Stimulated activated naive CD8-positive, alpha-beta T cell treated with anti-CD3 and anti-CD28 coated beads, Interleukin-15, amount 100 ng/mL, for 72 hours (primary cell): Measurements from ENCODE around the gene ITGAV.

Experiments
- ATAC-seq: fragments of 150-1000 bp; cut with Tn5 transposase; 2 replicates; pipeline ENCODE4 v1.10.0; 2021; ENCODE audit warnings: mild to moderate bottlenecking, moderate library complexity
- DNase-seq, 2 donors: peaks; one replicate each; pipeline ENCODE4 v3.0.0; 2021 to 2022
- H3K27ac Mint-ChIP-seq, 2 donors: one replicate each; pipeline ENCODE4 v1.8.0; 2022; ENCODE audit warnings: mild to moderate bottlenecking in 2 of 2, mixed read lengths in 2 of 2, moderate library complexity in 2 of 2
- H3K27me3 Mint-ChIP-seq: one replicate; pipeline ENCODE4 v1.8.0; 2022; ENCODE audit warnings: mixed read lengths
- H3K4me1 Mint-ChIP-seq: one replicate; pipeline ENCODE4 v1.8.0; 2022; ENCODE audit warnings: mild to moderate bottlenecking, mixed read lengths
- H3K4me3 Mint-ChIP-seq, 2 donors: one replicate each; pipeline ENCODE4 v1.8.0; 2022; ENCODE audit warnings: mild to moderate bottlenecking in 2 of 2, mixed read lengths in 2 of 2, moderate library complexity in 1 of 2
- H3K9me3 Mint-ChIP-seq, 2 donors: one replicate each; pipeline ENCODE4 v1.8.0; 2022; ENCODE audit warnings: mixed read lengths in 2 of 2

Gene ITGAV

DNA sequence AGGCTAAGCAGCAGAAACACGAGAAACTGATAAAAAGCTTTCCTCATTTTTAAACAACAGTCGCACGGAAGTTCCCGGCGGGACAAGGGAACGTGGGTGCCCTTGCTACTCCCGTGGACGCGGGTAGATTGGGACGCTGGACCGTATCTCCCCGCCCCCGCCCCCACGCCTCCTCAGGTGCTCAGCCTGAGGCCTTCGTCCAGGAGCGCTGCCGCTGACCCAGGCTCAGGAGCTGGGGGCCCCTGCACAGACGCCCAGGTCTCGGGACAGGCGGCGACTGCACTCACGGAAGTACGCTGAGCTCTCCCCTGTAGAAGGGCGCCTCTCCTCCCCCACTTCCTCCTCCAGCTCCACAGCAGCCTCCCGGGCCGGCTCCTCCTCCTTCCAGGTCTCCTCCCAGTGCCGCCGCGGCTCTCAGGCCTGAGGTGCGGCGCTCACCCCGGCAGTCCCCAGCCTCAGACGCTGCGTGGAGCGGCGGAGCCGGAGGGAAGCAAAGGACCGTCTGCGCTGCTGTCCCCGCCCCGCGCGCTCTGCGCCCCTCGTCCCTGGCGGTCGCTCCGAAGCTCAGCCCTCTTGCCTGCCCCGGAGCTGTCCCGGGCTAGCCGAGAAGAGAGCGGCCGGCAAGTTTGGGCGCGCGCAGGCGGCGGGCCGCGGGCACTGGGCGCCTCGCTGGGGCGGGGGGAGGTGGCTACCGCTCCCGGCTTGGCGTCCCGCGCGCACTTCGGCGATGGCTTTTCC, at the start of gene ITGAV:
Gene ITGAV (plus strand): TSS at position 445 of the 738 bp plus-strand sequence. CDS start 283 bp downstream, at position 728.
- ATAC-seq (peak; percentile 96), DNase-seq (peak; percentile 84 to 88)
- peak within 1 kb of the TSS; percentile 84 to 94 for H3K27ac Mint-ChIP-seq
- H3K4me3 Mint-ChIP-seq, result peak within 1 kb of the TSS; percentile 77 to 89
- H3K4me1 Mint-ChIP-seq, result peaks cover 24% of the 10 kb centered on the region
- no peaks in the 10 kb centered on the region for H3K9me3 Mint-ChIP-seq
- no peaks in the 10 kb centered on the region for H3K27me3 Mint-ChIP-seq

- Mint-ChIP-seq H3K4me3 (no peak overlapping the region), H3K27ac (no peak overlapping the region), H3K4me1 (no peaks in the 10 kb centered on the region), H3K9me3 (no peaks in the 10 kb centered on the region), H3K27me3 (no peaks in the 10 kb centered on the region)
- ATAC-seq, result no peak
- no peak for DNase-seq
Observed at GRCh38 chr2:186540941-186541340, 48.9 kb upstream of the ITGAV start.

DNA sequence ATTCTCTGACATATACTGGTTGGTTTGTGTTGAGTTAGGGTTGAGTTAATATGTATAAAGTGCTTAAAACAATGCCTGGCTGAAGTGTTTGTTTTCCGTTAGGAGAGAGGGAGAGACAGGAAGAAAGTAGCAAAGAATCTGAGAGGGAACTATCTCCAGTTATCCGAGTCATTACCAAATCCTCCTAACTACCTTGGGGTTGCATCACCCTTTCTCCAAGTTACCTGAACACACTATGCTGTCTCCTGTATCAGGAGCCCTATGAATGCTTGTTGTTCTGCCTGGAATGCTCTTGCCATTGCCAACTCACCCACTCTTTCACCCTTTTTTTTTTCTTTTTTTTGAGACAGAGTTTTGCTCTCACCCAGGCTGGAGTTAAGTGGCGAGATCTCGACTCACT, 47.9 kb upstream of the ITGAV start:
- H3K27ac Mint-ChIP-seq, result no peak overlapping the region
- DNase-seq, result no peak
- H3K4me1 Mint-ChIP-seq, result no peaks in the 10 kb centered on the region
- H3K27me3 Mint-ChIP-seq, result no peaks in the 10 kb centered on the region
- ATAC-seq, result no peak
- H3K4me3 Mint-ChIP-seq, result no peak overlapping the region
- no peaks in the 10 kb centered on the region for H3K9me3 Mint-ChIP-seq

- ATAC-seq, result no peak
- no peaks in the 10 kb centered on the region for H3K9me3 Mint-ChIP-seq
- H3K4me1 Mint-ChIP-seq, result no peaks in the 10 kb centered on the region
- H3K27me3 Mint-ChIP-seq, result no peaks in the 10 kb centered on the region
- no peak overlapping the region for H3K27ac Mint-ChIP-seq
- DNase-seq, result no peak
- H3K4me3 Mint-ChIP-seq, result no peak overlapping the region
Observed at GRCh38 chr2:186543561-186544131, 46.2 kb upstream of the ITGAV start.

GRCh38 chr2:186544255-186544675, 45.6 kb upstream of the ITGAV start:
- no peaks in the 10 kb centered on the region for H3K9me3 Mint-ChIP-seq

GRCh38 chr2:186546846-186547245, 43.0 kb upstream of the ITGAV start:
- Mint-ChIP-seq H3K9me3 (no peaks in the 10 kb centered on the region), H3K4me3 (no peak overlapping the region), H3K27ac (no peak overlapping the region), H3K4me1 (no peaks in the 10 kb centered on the region), H3K27me3 (peaks cover 10% of the 10 kb centered on the region)
- ATAC-seq (no peak), DNase-seq (no peak)

More at GRCh38 chr2:186544255-186544675, 45.6 kb upstream of the ITGAV start:
- Mint-ChIP-seq H3K4me3 (no peak overlapping the region), H3K4me1 (no peaks in the 10 kb centered on the region), H3K27ac (no peak overlapping the region), H3K27me3 (no peaks in the 10 kb centered on the region)
- DNase-seq (no peak), ATAC-seq (no peak)

GRCh38 chr2:186551323-186552050, 38.4 kb upstream of the ITGAV start:
- H3K9me3 Mint-ChIP-seq, result no peaks in the 10 kb centered on the region
- H3K4me3 Mint-ChIP-seq, result no peak overlapping the region
- H3K27me3 Mint-ChIP-seq, result peaks cover 10% of the 10 kb centered on the region
- H3K4me1 Mint-ChIP-seq, result no peaks in the 10 kb centered on the region
- ATAC-seq, result no peak
- H3K27ac Mint-ChIP-seq, result no peak overlapping the region
- DNase-seq, result no peak

GRCh38 chr2:186554429-186554828, 35.4 kb upstream of the ITGAV start:
- no peak for ATAC-seq
- Mint-ChIP-seq H3K27me3 (peaks cover 10% of the 10 kb centered on the region), H3K4me1 (no peaks in the 10 kb centered on the region), H3K4me3 (no peak overlapping the region), H3K9me3 (no peaks in the 10 kb centered on the region), H3K27ac (no peak overlapping the region)
- DNase-seq, result no peak

- Mint-ChIP-seq H3K27ac (no peak overlapping the region), H3K4me1 (no peaks in the 10 kb centered on the region), H3K4me3 (no peak overlapping the region), H3K9me3 (no peaks in the 10 kb centered on the region), H3K27me3 (peaks cover 5% of the 10 kb centered on the region)
- no peak for DNase-seq
- ATAC-seq, result no peak
Observed at GRCh38 chr2:186554850-186555671, 34.8 kb upstream of the ITGAV start.

GRCh38 chr2:186558512-186559276, 31.2 kb upstream of the ITGAV start:
- Mint-ChIP-seq H3K27ac (no peak overlapping the region), H3K27me3 (no peaks in the 10 kb centered on the region), H3K4me1 (no peaks in the 10 kb centered on the region), H3K4me3 (no peak overlapping the region), H3K9me3 (no peaks in the 10 kb centered on the region)
- DNase-seq (no peak), ATAC-seq (no peak)

- ATAC-seq, result no peak
- H3K4me1 Mint-ChIP-seq, result no peaks in the 10 kb centered on the region
Observed at GRCh38 chr2:186559370-186559769, 30.5 kb upstream of the ITGAV start.

DNA sequence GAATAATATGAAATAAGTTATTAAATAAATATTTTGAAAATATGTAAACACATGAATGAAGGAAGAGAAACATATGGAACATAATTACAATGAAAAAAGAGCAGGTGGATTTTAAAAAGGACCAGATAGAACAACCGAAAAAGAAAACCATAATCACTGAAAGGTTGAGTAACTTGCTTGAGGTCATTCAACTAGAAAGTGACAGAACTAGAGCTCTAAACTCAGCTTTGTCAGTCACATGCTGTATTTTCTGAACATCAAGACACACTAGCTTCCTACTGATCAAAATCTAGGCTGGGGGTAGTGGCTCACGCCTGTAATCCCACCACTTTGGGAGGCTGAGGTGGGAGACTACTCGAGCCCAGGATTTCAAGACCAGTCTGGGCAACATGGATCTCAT, 30.0 kb upstream of the ITGAV start:
- ATAC-seq, result no peak
- Mint-ChIP-seq H3K27ac (no peak overlapping the region), H3K4me1 (no peaks in the 10 kb centered on the region), H3K9me3 (no peaks in the 10 kb centered on the region), H3K27me3 (peaks cover 3% of the 10 kb centered on the region), H3K4me3 (no peak overlapping the region)
- DNase-seq, result no peak

More at GRCh38 chr2:186559370-186559769, 30.5 kb upstream of the ITGAV start:
- DNase-seq, result no peak
- Mint-ChIP-seq H3K27me3 (no peaks in the 10 kb centered on the region), H3K4me3 (no peak overlapping the region), H3K9me3 (no peaks in the 10 kb centered on the region), H3K27ac (no peak overlapping the region)

DNA sequence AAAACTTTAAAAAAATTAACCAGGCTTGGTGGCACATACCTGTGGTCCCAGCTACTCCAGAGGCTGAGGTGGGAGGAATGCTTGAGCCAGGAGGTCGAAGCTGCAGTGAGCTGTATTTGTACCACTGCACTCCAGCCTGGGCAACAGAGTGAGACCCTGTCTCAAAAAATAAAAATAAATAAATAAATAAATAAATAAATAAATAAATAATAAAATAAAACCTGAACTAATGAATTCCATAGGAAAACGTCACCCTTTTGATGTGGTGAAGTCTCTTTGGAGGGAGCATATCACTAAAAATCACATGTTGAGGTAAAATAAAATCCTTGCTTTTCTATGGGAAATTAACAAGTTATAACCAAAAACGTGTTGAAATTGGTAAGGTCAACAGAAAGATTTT, 29.6 kb upstream of the ITGAV start:
- Mint-ChIP-seq H3K4me1 (no peaks in the 10 kb centered on the region), H3K9me3 (no peaks in the 10 kb centered on the region), H3K4me3 (no peak overlapping the region), H3K27me3 (peaks cover 7% of the 10 kb centered on the region), H3K27ac (no peak overlapping the region)
- DNase-seq (no peak), ATAC-seq (no peak)

DNA sequence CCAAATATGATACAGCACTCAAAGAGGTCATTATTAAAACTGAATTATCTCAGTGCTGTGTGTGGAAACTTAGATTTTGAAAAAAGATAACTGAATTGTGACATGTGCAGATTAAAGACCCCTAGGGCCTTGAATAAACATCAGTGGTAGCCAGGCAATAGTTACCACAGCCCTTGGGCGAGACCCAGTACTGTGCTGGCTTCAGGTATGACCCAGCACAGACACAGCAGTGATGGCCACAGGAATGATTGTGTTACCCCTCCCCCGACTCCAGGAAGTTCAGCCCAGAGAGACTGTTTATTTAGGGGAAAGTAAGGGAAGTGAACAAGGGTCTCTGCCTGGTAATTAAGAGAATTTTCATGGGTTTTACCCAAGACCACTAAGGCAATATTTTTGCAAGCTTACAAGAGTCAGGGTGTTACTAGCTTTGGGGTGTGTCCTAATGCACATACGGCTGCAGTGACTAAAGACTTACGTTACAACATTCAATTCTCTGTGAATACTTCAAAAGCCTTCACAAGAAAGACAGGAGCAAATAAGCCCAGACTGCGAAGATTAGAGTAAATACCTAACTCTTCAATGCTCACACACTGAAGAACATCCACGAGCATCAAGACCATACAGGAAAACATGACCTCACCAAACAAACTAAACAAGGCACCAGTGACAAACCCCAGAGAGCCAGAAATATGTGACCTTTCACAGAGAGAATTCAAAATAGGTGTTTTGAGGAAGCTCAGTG, 28.2 kb upstream of the ITGAV start:
- Mint-ChIP-seq H3K4me3 (no peak overlapping the region), H3K27ac (no peak overlapping the region), H3K9me3 (no peaks in the 10 kb centered on the region), H3K27me3 (peaks cover 12% of the 10 kb centered on the region), H3K4me1 (no peaks in the 10 kb centered on the region)
- no peak for ATAC-seq
- no peak for DNase-seq
